IPS DF 6.9 (cell line): ENCODE results near the gene TNFSF4.
"Not testable (repeated sequence)": the region's sequence is repeated elsewhere in the genome, so short reads cannot be mapped to it uniquely, and the experiment has no call there.

ENCODE experiments used
- DNase-seq: peaks from one replicate; pipeline ENCODE4 v3.0.0-alpha.2; 2013; ENCODE audit warnings: low read depth, low spot score
- H3K27ac ChIP-seq: one replicate; pipeline ENCODE4 v1.5.1; 2013; ENCODE audit warnings: low read length, control low read depth
- H3K27me3 ChIP-seq: 2 replicates; pipeline ENCODE4 v1.6.1; 2013; ENCODE audit warnings: mild to moderate bottlenecking, low read length; ENCODE audit not compliant: control insufficient read depth, insufficient read depth
- H3K36me3 ChIP-seq: 2 replicates; pipeline ENCODE4 v1.6.1; 2013; ENCODE audit warnings: low read length; ENCODE audit not compliant: control insufficient read depth, insufficient read depth
- H3K4me1 ChIP-seq: 2 replicates; pipeline ENCODE4 v1.6.1; 2013; ENCODE audit warnings: low read length; ENCODE audit not compliant: control insufficient read depth, insufficient read depth
- H3K4me3 ChIP-seq: 2 replicates; pipeline ENCODE4 v1.5.1; 2013; ENCODE audit warnings: mild to moderate bottlenecking, low read length
- H3K9me3 ChIP-seq: 2 replicates; pipeline ENCODE4 v1.6.1; 2013; ENCODE audit warnings: low read length, inconsistent platforms; ENCODE audit not compliant: control insufficient read depth, insufficient read depth
- WGBS: extraction: QIAGEN DNeasy Blood & Tissue Kit; methylation state at CpG from one replicate; pipeline ENCODE4 v1.1.7; 2013; ENCODE audit warnings: mixed read lengths, missing lambda C conversion rate; ENCODE audit not compliant: insufficient read length, insufficient coverage; 5-methylcytosine and 5-hydroxymethylcytosine counted together

TNFSF4 gene

GRCh38 chr1:173164178-173164577 lies 43.0 kb downstream of the TNFSF4 start:
- WGBS, result no CpG with 5 or more reads among the region's 1 CpG
- DNase-seq, result no peak
- Histone ChIP-seq H3K27me3 (no peaks in the 10 kb centered on the region), H3K36me3 (no peaks in the 10 kb centered on the region), H3K4me3 (no peak overlapping the region), H3K4me1 (no peaks in the 10 kb centered on the region), H3K27ac (no peak overlapping the region), H3K9me3 (no peaks in the 10 kb centered on the region)

GRCh38 chr1:173163222-173163621 lies 43.9 kb downstream of the TNFSF4 start:
- no peaks in the 10 kb centered on the region for H3K9me3 ChIP-seq
- WGBS, result no CpG with 5 or more reads among the region's 2 CpGs
- H3K4me3 ChIP-seq, result no peak overlapping the region
- DNase-seq, result no peak
- no peaks in the 10 kb centered on the region for H3K27me3 ChIP-seq
- H3K27ac ChIP-seq, result no peak overlapping the region
- H3K4me1 ChIP-seq, result no peaks in the 10 kb centered on the region
- H3K36me3 ChIP-seq, result no peaks in the 10 kb centered on the region

GRCh38 chr1:173162601-173163000 lies 44.5 kb downstream of the TNFSF4 start:
- H3K27ac ChIP-seq, result no peak overlapping the region
- H3K9me3 ChIP-seq, result no peaks in the 10 kb centered on the region
- no peak for DNase-seq
- H3K4me1 ChIP-seq, result no peaks in the 10 kb centered on the region
- WGBS, result no CpG with 5 or more reads among the region's 1 CpG
- no peak overlapping the region for H3K4me3 ChIP-seq
- H3K36me3 ChIP-seq, result no peaks in the 10 kb centered on the region
- no peaks in the 10 kb centered on the region for H3K27me3 ChIP-seq

- H3K4me1 ChIP-seq, result no peaks in the 10 kb centered on the region
- H3K4me3 ChIP-seq, result no peak overlapping the region
- H3K9me3 ChIP-seq, result no peaks in the 10 kb centered on the region
- H3K36me3 ChIP-seq, result no peaks in the 10 kb centered on the region
- WGBS, result no CpG with 5 or more reads among the region's 3 CpGs
- H3K27ac ChIP-seq, result no peak overlapping the region
- DNase-seq, result no peak
- no peaks in the 10 kb centered on the region for H3K27me3 ChIP-seq
Measured at GRCh38 chr1:173161510-173162221, 45.5 kb downstream of the TNFSF4 start.

GRCh38 chr1:173153964-173154363 lies 53.2 kb downstream of the TNFSF4 start:
- no CpG with 5 or more reads among the region's 9 CpGs for WGBS
- not testable (repeated sequence) for DNase-seq, H3K4me1 ChIP-seq, H3K9me3 ChIP-seq, H3K4me3 ChIP-seq, H3K27ac ChIP-seq, H3K36me3 ChIP-seq, H3K27me3 ChIP-seq

GRCh38 chr1:173153503-173153902 lies 53.6 kb downstream of the TNFSF4 start:
- H3K36me3 ChIP-seq, result no peaks in the 10 kb centered on the region
- no peak overlapping the region for H3K4me3 ChIP-seq
- no peak overlapping the region for H3K27ac ChIP-seq
- DNase-seq, result no peak
- no peaks in the 10 kb centered on the region for H3K9me3 ChIP-seq
- no peaks in the 10 kb centered on the region for H3K4me1 ChIP-seq
- no peaks in the 10 kb centered on the region for H3K27me3 ChIP-seq
- no CpG with 5 or more reads among the region's 4 CpGs for WGBS

GRCh38 chr1:173152598-173152997 lies 54.5 kb downstream of the TNFSF4 start:
- WGBS, result no CpG with 5 or more reads among the region's 2 CpGs
- Histone ChIP-seq H3K27me3 (no peaks in the 10 kb centered on the region), H3K9me3 (no peaks in the 10 kb centered on the region), H3K27ac (no peak overlapping the region), H3K36me3 (no peaks in the 10 kb centered on the region), H3K4me3 (no peak overlapping the region), H3K4me1 (no peaks in the 10 kb centered on the region)
- DNase-seq, result no peak

GRCh38 chr1:173150795-173151194 lies 56.3 kb downstream of the TNFSF4 start:
- H3K4me1 ChIP-seq, result no peaks in the 10 kb centered on the region
- H3K27me3 ChIP-seq, result no peaks in the 10 kb centered on the region
- DNase-seq, result no peak
- H3K27ac ChIP-seq, result no peak overlapping the region
- WGBS, result 100% methylated on average over 1 of the region's 2 CpGs
- H3K4me3 ChIP-seq, result no peak overlapping the region
- no peaks in the 10 kb centered on the region for H3K36me3 ChIP-seq
- no peaks in the 10 kb centered on the region for H3K9me3 ChIP-seq

- no CpG with 5 or more reads among the region's 2 CpGs for WGBS
- H3K36me3 ChIP-seq, result no peaks in the 10 kb centered on the region
- H3K4me3 ChIP-seq, result no peak overlapping the region
- DNase-seq, result no peak
- no peak overlapping the region for H3K27ac ChIP-seq
- no peaks in the 10 kb centered on the region for H3K27me3 ChIP-seq
- H3K4me1 ChIP-seq, result no peaks in the 10 kb centered on the region
- H3K9me3 ChIP-seq, result no peaks in the 10 kb centered on the region
Measured at GRCh38 chr1:173149887-173150286, 57.2 kb downstream of the TNFSF4 start.

GRCh38 chr1:173148971-173149370 lies 58.2 kb downstream of the TNFSF4 start:
- WGBS, result no CpG with 5 or more reads among the region's 2 CpGs
- Histone ChIP-seq H3K4me1 (no peaks in the 10 kb centered on the region), H3K27ac (no peak overlapping the region), H3K9me3 (no peaks in the 10 kb centered on the region), H3K27me3 (no peaks in the 10 kb centered on the region), H3K36me3 (no peaks in the 10 kb centered on the region), H3K4me3 (no peak overlapping the region)
- DNase-seq, result no peak

- no peak overlapping the region for H3K27ac ChIP-seq
- no peaks in the 10 kb centered on the region for H3K9me3 ChIP-seq
- H3K27me3 ChIP-seq, result no peaks in the 10 kb centered on the region
- no peak for DNase-seq
- no peaks in the 10 kb centered on the region for H3K4me1 ChIP-seq
- no peaks in the 10 kb centered on the region for H3K36me3 ChIP-seq
- no CpG with 5 or more reads among the region's 2 CpGs for WGBS
- no peak overlapping the region for H3K4me3 ChIP-seq
Measured at GRCh38 chr1:173148545-173148944, 58.6 kb downstream of the TNFSF4 start.
